ENCODE measurements around the gene BEX4. TPM values are rescaled to one million over a fixed set of nuclear protein-coding genes. Genes with fewer than 3 reads are reported as not detected.
"Not testable (repeated sequence)": the region's sequence is repeated elsewhere in the genome, so short reads cannot be mapped to it uniquely, and the experiment has no call there.

The BEX4 gene, protein sequence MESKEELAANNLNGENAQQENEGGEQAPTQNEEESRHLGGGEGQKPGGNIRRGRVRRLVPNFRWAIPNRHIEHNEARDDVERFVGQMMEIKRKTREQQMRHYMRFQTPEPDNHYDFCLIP
- total RNA-seq (2014; rRNA removed; shearing (Covaris generic); ENCODE audit: low replicate concordance): 13.1 and 24.1 TPM in 2 replicates

DNA sequence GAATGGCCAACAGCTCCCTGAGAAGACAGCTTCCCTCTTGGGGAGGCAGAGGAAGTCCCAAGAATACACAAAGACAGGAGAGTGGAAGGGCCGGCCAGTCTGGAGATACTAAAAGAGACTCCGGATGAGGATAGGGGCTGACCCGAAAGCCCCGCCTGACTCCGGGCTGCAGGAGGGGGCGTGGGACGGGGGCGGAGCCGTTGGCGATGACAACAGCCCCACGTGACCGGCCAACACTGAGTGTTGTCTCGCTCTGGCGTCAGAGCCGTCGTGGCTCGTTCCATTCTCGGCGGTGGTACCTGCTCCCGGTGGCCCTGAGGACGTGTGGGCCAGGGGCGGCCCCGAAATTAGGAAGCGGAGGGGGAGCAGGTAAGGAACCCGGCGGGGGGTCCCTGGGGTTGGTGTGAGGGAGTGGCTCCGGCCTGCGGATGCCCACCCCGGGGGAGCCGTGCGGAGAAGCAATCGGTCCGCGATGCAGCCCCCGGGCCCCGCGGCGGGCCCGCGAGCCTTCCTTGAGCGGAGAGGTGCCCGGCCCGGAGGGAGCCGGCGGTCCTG, at the start of gene BEX4:
BEX4 (plus strand) TSS at position 239 of the 555 bp plus-strand sequence. CDS start 1,046 bp downstream, outside the sequence.
- DNase-seq (ENCODE audit: low read depth): peak; percentile 61
- in situ Hi-C loops (cut with HindIII; ENCODE audit: low pct_unique_long_range_greater_than_20kb, low sequenced_read_pairs): no loop called here

DNA sequence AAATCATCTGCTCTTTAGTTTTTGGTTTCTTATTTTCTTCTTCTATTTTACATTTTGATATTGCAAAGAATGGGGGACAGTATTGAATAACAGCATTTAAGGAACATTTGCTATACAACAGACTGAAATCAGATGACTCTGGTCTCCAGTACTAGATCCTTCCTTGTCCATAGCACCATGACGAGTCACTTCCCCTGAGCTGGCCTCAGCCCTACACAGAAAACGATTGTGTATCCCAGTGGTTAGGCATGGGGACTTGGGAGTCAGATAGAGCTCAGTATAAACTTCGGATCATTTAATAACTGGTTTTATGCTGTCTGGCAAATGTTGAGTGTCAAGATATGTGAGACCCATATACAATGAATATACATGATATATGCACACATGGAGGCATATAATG, 44.7 kb upstream of the BEX4 start:
- no peak for DNase-seq (ENCODE audit: low read depth)
- in situ Hi-C loops (cut with HindIII; ENCODE audit: low pct_unique_long_range_greater_than_20kb, low sequenced_read_pairs): no loop called here

DNA sequence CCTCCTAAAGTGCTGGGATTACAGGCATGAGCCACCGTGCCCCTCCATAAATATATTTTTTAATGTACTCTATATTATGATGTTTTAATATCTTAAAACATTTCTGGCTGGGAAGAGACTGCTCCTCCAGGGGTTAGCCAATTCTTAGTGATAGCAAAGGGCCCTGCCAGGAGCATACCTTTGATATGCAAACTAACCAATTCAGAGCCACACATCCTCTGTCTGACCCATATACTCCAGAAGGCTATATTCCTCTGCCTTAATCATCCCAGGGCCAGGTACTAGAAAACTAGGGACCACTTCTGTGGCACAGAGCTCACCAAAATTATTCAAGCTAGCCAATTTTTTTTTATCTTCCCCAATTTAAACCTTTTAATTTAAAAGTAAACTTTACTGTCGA, 43.6 kb upstream of the BEX4 start:
- in situ Hi-C loops (cut with HindIII; ENCODE audit: low pct_unique_long_range_greater_than_20kb, low sequenced_read_pairs): no loop called here
- DNase-seq (ENCODE audit: low read depth): no peak

DNA sequence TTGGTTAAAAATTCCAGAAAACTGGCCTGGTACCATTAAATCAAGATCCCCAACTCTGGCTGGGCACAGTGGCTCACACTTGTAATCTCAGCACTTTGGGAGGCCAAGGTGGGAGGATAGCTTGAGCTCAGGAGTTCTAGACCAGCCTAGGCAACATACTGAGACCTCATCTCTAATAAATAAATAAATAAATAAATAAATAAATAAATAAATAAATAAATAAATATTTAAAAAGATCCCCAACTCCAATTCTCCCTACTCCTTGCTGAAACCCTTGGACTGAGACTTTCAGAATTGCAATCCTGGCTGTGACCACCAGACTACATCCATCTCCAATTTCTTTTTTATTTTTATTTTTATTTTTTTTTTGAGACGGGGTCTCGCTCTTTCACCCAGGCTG, 39.7 kb upstream of the BEX4 start:
- DNase-seq (ENCODE audit: low read depth); in situ Hi-C loops (cut with HindIII; ENCODE audit: low pct_unique_long_range_greater_than_20kb, low sequenced_read_pairs): not testable (repeated sequence)

DNA sequence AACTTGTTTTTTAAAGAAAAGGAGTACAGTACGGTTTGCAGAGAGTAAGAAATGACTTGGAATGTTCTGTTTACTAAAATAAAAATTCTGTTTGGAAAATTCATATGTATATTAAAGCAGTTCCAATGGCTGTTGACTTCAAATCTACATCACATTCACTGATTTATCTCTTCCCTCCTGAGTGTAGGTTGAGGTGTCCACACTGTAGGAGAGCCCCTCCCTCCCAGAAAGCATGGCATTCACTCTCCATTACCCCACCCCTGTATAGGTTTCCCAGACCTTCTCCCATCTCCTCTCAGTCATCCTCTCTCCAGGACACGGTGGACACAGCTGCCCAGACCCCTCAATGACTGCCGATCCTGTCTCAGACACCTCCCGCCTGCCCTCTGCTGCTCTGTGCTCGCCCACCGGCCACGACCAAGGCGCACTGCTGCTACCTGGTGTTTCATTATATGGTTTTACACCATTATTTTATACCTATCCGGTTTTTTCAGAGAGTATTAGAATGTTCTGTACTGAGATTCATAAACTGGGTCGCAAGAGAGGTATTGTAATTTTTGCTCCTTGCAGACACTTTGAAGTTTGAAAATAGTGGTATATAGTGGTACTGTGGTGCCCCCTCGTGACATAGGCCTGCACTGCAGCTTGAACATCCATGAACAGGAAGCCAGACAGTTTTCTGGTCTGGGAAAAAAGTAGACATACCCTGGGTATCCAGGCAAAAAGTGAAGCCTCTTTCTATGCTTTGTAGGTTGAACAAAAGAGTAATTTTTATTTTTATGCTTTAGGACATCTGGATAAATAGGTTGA, 38.8 kb upstream of the BEX4 start:
- peak; percentile 33 for DNase-seq (ENCODE audit: low read depth)
- in situ Hi-C loops (cut with HindIII; ENCODE audit: low pct_unique_long_range_greater_than_20kb, low sequenced_read_pairs): no loop called here

DNA sequence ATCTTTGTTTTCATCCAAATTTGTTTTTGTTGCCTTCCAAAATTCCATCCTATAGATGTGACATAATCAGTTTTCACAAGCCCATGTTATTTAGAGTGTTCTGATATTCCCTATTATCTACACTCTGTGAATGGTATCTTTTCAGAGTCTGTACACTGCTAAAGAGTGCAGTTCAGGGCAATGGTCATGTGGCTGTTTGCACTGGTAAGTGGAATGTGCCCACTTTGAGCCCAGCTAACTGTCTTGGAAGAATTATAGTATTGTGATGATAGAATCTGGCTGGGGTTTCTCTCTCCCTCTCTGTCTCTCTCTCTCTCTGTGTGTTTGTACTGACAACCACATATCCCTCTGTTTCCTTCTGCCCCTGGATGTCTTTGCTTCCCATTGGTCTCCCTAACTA, 37.4 kb upstream of the BEX4 start:
- in situ Hi-C loops (cut with HindIII; ENCODE audit: low pct_unique_long_range_greater_than_20kb, low sequenced_read_pairs): no loop called here
- no peak for DNase-seq (ENCODE audit: low read depth)

DNA sequence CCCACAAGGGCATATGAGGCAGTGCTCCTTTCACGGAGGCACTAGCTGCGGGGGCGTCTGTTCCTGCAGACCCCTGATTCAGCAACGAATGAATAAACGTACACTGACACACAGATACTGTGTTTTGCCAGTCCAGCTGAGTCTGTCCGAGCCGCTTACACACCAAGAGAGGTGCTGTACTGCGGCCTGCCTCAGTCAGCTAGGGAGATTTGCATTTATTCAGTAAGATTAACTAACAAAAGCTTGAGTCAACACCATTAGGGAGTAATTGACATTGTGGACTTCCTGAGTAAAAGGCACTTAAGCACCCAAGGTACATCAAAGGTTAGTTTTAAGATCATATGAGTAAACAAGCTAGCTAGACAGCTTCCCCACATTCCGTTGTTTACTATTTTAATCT, 31.0 kb upstream of the BEX4 start:
- in situ Hi-C loops (cut with HindIII; ENCODE audit: low pct_unique_long_range_greater_than_20kb, low sequenced_read_pairs): no loop called here
- DNase-seq (ENCODE audit: low read depth): no peak

DNA sequence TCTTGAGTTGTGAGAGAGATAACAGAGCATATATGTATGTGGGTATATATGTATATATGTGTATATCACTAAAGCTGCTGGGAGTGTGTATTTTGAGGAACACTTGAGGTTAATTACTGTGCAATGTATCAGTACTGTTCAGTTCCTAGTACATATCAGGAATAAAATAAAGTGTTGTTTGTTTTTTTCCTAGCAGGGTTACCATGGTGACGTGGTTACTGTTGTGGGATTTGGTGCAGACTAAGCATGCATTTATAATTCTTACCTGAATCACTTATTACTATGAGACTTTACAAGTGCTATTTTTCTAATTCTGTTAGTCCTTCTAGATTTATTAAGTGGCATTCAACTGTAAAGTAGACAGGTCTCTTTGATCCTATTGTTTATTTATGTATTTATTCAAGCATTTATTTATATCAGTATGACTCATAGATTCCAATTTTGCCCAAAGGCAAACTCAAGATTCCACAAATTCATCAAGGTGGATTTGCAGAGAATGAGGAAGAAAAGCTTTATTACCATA, 26.9 kb upstream of the BEX4 start:
- peak; percentile 61 for DNase-seq (ENCODE audit: low read depth)
- in situ Hi-C loops (cut with HindIII; ENCODE audit: low pct_unique_long_range_greater_than_20kb, low sequenced_read_pairs): no loop called here

DNA sequence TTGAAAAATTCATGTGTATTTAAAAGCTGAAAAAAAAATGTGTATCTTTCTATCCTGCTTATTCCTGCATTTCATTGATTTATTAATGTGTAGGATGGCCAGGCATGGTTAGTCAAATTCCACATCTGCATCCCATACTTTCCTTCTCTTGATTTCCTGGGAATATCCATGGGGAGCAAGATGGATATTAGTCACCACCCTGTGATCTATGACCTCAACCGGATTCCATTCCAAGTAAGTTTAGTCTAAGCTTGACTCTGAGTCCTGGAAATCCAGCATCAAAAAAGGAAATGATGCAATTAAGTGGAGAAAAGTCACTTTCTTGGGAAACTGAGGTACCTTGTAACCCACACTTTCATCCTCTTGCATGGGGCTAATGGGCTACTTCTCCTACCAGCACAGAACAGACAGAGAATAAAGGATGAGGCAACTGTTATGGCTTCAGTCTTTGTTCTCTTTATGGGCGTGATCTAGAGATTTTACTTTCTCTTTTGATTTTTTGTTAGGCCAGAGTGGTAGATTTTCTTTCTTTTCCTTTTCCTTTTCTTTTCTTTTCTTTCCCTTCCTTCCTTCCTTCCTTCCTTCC, 17.1 kb upstream of the BEX4 start:
- in situ Hi-C loops (cut with HindIII; ENCODE audit: low pct_unique_long_range_greater_than_20kb, low sequenced_read_pairs): no loop called here
- DNase-seq (ENCODE audit: low read depth): no peak

DNA sequence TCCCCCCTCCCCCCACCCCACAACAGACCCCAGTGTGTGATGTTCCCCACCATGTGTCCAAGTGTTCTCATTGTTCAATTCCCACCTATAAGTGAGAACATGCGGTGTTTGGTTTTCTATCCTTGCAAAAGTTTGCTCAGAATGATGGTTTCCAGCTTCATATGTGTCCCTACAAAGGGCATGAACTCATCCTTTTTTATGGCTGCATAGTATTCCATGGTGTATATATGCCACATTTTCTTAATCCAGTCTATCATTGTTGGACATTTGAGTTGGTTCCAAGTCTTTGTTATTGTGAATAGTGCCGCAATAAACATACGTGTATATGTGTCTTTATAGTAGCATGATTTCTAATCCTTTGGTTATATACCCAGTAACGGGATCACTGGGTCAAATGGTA, 16.2 kb upstream of the BEX4 start:
- DNase-seq (ENCODE audit: low read depth); in situ Hi-C loops (cut with HindIII; ENCODE audit: low pct_unique_long_range_greater_than_20kb, low sequenced_read_pairs): not testable (repeated sequence)

DNA sequence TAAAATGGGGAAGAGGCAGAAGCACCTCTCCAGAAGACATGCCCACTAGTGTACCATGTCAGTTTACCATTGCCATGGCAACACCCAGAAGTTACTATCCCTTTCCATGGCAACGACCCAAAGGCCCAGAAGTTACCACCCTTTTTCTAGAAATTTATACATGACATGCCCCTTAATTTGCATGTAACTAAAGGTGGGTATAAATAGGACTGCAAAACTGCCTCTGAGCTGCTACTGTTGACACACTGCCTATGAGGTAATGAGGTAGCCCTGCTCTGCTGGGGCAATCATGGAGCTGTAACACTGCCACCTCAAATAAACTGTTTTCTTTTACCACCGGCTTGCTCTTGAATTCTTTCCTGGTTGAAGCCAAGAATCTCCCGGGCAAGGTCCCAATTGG, 13.9 kb upstream of the BEX4 start:
- in situ Hi-C loops (cut with HindIII; ENCODE audit: low pct_unique_long_range_greater_than_20kb, low sequenced_read_pairs): no loop called here
- no peak for DNase-seq (ENCODE audit: low read depth)

DNA sequence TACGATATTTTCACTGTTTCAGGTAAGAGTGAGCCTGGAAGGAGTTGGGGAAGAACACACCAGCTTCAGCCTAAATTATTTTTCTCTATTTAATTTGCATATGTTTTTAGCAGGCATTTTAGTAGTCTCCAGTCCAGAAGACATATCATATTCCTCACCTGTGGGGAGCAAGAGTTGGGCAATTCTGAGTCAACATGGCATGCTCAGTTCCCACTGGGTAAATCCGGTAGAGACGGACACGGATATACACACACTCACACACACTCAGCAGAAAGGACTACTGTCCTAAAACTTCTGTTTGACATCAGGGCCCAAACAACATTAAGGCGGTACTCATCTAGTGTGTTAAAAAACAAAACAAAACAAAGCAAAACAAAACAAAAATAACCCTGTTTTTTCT, 4.9 kb upstream of the BEX4 start:
- DNase-seq (ENCODE audit: low read depth): no peak
- in situ Hi-C loops (cut with HindIII; ENCODE audit: low pct_unique_long_range_greater_than_20kb, low sequenced_read_pairs): no loop called here

DNA sequence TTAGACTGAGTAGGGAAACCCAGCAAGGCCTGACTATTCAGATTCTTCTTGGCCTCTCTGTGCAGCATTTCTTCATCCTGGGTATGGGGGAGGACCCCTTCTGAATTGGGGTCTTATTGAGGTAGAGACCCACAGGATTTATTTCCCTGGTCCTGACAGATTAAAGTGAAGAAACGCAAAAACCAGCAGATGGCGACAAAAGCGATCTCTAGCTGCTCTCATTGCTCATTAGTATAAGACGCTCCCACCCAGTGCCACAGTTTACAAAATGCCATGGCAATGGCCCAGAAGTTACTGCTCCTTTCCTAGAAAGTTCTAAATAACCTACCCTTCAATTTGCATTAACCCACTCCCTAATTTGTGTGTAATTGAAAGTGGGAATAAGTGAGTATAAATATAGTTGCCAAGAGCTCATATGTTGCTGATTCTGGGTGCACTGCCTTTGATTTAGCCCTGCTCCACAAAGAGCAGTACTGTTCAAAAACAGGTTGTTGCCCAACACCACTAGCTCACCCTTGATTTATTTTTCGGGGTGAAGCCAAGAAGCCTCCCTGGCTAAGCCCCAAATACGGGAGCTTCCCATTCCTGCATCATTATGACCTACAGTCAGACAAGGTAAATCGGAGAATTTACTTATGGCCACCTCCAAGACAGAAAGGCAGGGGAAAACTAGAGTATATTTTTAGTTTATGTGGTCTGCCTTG, 3.7 kb upstream of the BEX4 start:
- in situ Hi-C loops (cut with HindIII; ENCODE audit: low pct_unique_long_range_greater_than_20kb, low sequenced_read_pairs): no loop called here
- DNase-seq (ENCODE audit: low read depth): no peak

DNA sequence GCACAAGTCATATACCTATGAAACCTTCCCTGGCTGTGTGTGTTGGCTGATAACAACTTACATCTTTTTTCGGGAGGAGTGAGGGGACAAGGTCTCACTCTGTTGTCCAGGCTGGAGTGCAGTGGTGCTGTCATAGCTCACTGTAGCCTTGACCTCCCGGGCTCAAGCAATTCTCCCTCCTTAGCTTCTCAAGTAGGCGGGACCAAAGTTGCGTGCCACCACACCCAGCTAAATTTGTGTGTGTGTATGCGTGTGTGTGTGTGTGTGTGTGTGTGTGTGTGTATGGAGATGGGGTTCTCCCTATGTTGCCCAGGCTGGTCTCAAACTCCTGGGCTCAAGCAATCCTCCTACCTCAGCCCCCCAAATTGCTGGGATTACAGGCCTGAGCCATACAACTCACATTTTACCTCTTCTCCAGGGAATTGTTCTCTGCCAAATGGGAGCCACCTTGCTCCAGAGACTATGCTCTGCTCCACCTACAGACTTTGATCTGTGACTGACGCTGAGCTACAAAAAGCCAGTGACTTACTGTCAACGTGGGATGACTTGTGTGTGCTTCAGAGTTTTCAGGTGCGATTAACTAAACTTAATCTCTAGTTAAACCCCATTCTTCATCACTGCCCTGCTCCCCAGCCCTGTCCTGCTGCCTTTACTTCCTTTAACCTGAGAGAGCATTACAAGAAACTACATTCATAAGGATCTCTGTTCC, 2.0 kb upstream of the BEX4 start:
- DNase-seq (ENCODE audit: low read depth): no peak
- in situ Hi-C loops (cut with HindIII; ENCODE audit: low pct_unique_long_range_greater_than_20kb, low sequenced_read_pairs): no loop called here

DNA sequence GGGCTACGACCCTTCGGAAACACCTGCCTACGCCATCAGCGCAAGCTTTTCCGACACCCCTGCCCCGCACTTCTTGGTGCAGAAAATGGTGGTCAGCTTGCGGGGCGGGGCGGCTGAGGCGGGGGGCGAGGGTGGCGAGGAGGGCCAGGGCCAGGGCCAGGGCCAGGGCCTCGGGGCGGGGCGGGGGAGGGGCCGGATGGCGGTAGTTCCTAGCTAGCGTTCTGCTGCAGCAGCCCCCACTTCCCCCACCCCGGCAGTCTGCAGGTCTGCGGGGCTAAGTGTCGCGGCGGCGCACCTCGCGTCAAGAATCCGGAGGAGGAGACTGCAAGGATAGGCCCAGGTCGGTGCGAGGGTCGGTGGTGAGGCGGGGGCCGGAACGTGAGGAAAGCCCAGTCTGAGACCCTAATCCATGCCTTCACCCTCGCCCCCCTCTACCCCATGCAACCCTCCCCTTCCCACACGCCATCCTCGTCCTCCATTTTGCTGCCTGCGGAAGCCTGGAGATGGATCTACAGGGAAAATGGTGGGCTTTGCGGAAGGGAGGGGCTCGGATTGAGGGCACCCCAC, 600 bp downstream of the BEX4 start:
- in situ Hi-C loops (cut with HindIII; ENCODE audit: low pct_unique_long_range_greater_than_20kb, low sequenced_read_pairs): no loop called here
- DNase-seq (ENCODE audit: low read depth): peak; percentile 1

DNA sequence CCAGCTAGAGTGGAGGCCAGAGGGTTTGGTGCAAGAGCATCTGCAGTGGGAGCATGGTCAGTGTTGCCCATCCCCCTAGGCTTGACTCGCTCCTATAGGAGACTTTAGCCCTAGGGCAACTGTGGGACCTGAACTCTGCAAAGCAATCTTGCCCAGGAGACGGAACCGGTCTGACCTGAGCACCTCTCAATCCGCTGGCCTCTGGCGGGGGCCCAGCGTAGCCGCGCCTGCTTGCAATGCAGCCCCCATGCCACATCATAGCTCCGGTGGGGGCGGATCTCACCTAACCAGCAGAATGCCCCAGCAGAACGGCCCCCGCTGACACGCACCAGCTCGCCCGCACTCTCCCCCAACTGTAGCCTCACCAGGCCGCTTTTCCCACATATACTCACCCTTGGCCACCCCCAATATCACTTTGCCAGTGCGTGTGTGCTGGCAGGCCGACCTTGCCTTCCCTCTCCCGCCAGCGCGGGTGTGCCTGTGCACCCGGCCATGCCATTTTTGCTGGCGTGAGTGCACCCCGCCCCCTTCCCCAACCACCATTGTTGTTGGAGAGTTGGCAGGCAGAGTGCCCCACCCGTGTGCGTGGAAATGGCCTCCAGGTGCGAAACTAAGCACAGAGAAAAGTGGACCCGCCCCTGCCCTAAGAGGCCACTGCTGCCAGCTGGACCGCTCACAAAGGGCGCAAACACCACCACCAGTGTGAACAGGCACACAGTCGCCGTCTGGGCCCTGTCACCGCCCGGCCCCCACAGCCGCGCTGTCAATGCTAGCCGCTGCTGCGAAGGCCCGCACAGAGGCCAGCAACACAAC, 5.8 kb downstream of the BEX4 start:
- in situ Hi-C loops (cut with HindIII; ENCODE audit: low pct_unique_long_range_greater_than_20kb, low sequenced_read_pairs): no loop called here
- DNase-seq (ENCODE audit: low read depth): no peak

DNA sequence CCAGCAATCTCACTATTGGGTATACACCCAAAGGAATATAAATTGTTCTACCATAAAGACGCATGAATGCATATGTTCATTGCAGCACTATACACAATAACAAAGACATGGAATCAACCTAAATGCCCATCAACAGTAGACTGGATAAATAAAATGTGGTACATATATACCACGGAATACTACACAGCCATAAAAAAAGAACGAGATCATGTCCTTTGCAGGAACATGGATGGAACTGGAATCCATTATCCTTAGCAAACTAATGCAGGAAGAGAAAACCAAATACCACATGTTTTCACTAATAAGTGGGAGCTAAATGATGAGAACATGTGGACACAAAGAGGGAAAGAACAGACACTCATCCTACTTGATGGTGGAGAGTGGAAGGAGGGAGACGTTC, 11.0 kb downstream of the BEX4 start:
- in situ Hi-C loops (cut with HindIII; ENCODE audit: low pct_unique_long_range_greater_than_20kb, low sequenced_read_pairs); DNase-seq (ENCODE audit: low read depth): not testable (repeated sequence)
